GM18507 (cell line): Measurements from ENCODE around the gene SAMD10.
"Not testable (repeated sequence)": the region's sequence is repeated elsewhere in the genome, so short reads cannot be mapped to it uniquely, and the experiment has no call there.

Experiments used
- DNase-seq: peaks from one replicate; pipeline ENCODE4 v3.0.0; 2011; ENCODE audit warnings: low read depth; ENCODE audit not compliant: insufficient read length; ENCODE audit errors: extremely low spot score
- FAIRE-seq: peaks from 2 replicates; lab custom pipeline; 2011; peaks lifted over from hg19 to GRCh38; lab: Jason Lieb, UNC

The SAMD10 gene

GRCh38 chr20:63929473-63929883, 50.0 kb downstream of the SAMD10 start:
- DNase-seq, FAIRE-seq: not testable (repeated sequence)

- no peak for FAIRE-seq
- no peak for DNase-seq
These were observed 50.4 kb downstream of the SAMD10 start for GRCh38 chr20:63929071-63929470.

GRCh38 chr20:63926298-63926697, 53.1 kb downstream of the SAMD10 start:
- FAIRE-seq (no peak), DNase-seq (no peak)

GRCh38 chr20:63924241-63924640, 55.2 kb downstream of the SAMD10 start:
- DNase-seq (no peak), FAIRE-seq (no peak)
